HL-60/S4 treated with retinoic acid at 250 ng/mL for 4 days and 3 days (cell line): ENCODE results near the gene RNF214.
"Not testable (repeated sequence)": the region's sequence is repeated elsewhere in the genome, so short reads cannot be mapped to it uniquely, and the experiment has no call there.

Source experiments
- in situ Hi-C: fragments of 300-500 bp; cut with MboI; formaldehyde crosslinking; loops from 2 replicates; pipeline ENCODE4 v1.7.0; 2022; ENCODE audit warnings: low sequenced_read_pairs

The RNF214 gene

DNA sequence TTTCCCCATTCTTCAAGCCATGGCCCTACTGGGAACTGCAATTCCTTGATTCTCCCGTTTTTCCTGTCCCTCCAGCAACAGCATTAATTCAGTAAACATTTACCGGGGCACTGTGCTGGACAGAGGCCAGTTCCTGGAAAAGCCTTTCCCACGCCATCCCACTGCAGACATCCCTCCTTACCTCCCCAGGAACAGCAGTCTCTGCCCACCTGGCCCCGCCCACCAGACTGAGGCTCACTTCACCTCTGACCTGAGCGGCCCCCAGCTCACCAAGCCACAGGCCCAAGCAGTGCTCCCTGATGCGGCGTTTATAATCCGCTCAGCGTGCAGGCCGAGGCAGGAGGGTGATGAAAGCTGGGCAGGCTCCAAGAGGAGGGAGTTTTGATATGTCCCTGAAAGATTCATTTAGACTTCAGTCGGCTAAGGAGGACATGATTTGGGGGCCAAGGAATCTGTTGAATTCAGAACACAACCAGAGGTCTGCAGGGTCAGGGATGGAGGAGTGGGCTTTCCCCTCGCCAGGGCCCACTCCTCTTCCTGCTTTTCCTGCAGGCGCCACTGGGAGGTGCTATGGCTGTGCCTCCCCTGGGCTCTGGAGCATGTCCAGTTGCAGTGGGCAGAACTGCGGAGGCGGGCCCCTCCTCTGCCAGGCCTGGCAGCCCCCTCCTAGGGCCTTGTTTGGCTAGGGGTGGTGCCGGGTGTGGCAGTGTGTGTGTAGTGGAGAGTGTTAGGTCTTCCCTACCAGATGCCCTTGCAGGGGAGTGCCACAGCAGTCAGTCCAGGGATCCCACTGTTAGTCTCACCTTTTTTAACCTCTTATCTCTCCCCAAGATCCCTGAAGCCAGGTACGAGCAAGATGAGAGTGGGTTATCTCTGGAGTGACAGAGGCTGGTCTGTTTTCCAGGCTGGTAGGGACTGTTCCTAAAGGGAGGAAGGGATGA is 34.7 kb upstream of the RNF214 start:
- in situ Hi-C loops: no loop called here

DNA sequence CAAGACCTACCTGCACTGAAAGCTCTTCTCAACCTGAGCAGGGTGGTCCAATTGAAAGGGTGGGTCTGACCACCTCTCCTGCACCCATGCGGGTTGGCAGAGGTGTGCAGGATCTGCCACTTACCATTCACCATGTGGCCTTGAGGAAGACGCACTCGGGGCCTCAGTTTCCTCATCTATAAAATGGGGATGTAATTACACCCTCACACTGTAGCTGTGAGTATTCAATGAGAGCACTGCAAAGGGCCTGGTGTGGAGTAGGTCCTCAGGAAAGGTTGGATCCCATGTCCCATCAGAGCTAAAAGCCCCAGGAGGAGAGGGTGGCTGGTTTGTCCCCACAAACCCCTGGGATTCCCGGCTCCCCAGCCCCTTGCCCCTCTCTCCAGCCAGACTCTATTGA is 33.9 kb upstream of the RNF214 start:
- in situ Hi-C loops: no loop called here

DNA sequence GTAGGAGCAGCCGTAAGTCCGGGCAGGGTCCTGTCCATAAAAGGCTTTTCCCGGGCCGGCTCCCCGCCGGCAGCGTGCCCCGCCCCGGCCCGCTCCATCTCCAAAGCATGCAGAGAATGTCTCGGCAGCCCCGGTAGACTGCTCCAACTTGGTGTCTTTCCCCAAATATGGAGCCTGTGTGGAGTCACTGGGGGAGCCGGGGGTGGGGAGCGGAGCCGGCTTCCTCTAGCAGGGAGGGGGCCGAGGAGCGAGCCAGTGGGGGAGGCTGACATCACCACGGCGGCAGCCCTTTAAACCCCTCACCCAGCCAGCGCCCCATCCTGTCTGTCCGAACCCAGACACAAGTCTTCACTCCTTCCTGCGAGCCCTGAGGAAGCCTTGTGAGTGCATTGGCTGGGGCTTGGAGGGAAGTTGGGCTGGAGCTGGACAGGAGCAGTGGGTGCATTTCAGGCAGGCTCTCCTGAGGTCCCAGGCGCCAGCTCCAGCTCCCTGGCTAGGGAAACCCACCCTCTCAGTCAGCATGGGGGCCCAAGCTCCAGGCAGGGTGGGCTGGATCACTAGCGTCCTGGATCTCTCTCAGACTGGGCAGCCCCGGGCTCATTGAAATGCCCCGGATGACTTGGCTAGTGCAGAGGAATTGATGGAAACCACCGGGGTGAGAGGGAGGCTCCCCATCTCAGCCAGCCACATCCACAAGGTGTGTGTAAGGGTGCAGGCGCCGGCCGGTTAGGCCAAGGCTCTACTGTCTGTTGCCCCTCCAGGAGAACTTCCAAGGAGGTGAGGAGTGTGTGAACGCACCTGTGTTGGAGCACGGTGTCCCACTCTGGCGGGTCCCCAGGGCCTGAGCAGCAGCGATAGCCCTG is 33.2 kb upstream of the RNF214 start, which contains the start of gene TAGLN:
Gene TAGLN (plus strand): TSS at position 318 of the 863 bp plus-strand sequence. CDS start 3,644 bp downstream, outside the sequence.
- in situ Hi-C loops: no loop called here

DNA sequence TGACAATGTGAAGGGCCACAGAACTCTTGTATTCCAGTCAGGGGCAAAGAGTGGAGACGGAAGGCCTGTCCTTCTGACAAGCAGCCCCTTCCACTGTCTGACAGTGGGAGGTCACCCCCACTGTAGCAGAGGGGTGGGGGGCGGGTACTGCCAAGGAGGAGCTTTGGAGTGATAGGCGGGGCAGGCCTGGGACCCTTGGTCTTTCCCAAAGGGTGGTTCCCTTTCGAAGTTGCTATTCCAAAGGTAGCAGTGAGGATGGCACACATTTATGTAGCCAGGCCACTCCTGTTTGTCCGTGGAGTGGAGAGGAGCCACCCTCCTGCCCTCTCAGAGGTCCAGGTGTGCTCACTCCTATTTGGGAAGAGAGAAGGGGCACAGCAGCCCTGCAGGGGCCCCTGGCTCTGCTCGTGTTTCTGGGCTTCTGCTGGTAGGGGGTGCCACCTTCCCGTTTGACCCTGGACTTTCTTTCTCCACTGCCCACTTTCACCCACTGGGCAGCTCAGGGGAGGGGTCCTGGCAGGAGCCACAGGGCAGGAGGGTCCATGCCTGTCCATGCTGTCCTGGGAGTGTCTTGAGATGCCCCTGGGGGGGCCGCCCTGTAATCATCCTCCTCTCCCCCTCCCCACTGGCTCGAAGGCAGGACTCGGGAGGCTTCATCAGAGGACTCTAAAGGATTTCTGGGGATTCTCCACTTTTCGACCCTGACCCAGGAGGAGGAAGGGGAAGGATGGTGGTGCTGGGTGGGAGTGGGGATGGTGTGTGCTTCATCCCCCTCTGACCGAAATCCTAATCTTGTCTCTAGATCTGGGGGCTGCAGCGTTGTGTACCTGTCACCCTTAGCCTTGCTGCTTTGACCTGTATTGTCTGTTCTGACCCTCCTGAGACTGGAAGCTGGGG is 32.3 kb upstream of the RNF214 start:
- in situ Hi-C loops: no loop called here

DNA sequence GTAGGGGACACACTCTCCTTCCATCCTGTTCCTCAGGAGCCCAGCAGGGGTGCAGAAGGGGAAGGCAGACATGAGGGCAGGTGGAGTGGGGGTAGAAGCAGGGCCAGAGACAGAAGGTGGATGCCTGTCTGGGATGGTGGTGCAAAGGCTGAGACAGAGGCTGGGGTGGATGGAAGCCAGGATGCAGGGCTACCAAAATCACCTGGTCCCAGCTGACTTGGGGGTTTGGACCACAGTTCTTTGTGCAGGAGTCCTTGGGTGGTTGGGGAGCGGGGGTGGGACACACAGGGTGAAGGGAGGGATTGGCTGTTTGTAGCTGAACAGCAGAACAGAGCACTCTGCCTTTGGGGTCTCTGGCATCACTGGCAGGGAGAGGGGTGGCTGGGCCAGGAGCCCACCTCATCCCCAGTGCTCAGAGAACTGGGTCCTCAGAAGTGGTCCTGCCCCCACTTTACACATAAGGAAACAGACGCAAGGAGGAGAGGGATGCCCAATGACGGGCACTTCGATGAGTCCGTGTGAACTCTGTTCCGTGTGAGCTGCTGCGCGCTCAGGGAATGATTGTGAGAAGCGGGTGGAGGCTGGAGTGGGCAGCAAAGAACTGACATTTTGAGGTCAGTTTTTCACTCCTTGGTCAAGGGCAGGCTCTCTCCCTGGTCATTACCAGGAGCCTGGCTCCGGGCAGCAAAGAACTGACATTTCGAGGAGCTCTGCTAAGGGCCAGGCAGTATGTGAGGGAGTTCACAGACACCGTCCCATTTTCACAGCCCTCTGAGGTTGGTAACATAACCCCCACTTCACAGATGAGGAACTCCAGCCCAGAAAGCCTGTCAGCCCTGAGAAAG is 31.4 kb upstream of the RNF214 start:
- in situ Hi-C loops: no loop called here

DNA sequence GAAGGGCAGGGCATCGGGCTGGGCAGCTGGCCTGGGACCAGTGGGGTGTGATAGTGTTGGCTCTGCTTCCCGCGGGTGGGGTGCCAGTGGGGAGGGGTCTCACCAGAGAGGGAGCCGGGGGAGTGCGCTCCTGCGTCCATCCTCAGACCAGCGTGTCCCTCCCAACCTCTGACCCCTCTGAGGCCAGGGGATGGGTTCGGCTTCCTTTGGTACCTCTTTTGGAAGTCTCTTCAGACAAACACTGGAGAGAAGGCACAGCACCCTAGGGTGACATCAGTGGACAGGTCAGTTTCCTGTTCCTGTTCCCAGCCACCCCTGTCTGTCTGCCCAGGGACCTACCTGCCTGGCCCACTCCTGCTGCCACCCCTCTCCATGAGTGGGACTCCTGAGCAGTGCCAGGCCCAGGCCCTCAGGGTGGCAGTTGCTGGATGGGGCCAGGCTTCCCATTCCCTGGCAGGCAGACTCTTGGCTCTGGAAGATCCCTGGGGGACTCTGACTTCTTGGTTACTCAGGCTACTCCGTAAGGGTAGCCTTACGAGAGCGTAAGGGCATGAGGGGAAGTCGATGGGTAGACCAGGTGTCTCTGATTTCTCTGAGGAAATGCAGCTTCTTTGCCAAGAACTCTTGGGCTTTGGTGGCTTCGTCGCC is 30.7 kb upstream of the RNF214 start:
- in situ Hi-C loops: no loop called here

DNA sequence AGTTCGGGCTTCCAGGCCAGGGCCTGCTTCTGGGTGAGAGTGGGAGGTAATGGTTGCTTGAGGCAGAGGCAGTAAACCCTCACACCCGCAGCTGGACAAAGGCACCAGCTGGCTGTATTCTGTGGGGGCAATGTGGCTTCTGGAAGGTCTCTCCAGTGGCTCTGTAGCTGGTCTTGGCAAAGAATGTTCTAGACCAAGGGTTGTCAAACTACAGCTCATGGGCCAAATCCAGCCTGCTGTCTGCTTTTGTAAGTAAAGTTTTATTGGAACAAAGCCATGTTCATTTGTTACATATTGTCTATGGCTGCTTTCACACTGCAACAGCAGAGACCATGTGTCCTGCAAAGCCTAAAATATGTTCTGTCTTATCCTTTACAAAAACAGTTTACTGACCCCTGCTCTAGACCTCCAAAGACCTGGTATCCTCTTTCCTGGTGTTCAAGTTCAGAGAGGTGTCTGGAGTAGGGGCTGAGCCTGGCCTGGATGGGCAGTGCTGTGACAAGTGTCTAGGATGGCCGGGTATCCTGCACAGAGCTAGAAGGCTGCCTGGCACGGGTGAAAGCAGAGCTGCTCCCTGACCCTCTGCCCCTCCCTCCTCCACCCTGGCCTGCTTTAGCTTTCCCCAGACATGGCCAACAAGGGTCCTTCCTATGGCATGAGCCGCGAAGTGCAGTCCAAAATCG is 29.9 kb upstream of the RNF214 start:
- in situ Hi-C loops: no loop called here

DNA sequence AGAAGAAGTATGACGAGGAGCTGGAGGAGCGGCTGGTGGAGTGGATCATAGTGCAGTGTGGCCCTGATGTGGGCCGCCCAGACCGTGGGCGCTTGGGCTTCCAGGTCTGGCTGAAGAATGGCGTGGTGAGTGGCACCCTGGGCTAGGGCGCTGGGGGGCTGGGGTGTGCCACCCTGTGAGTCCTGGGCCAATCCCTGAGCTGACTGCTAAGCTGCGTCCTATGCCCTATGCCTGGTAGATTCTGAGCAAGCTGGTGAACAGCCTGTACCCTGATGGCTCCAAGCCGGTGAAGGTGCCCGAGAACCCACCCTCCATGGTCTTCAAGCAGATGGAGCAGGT is 29.4 kb upstream of the RNF214 start:
- in situ Hi-C loops: no loop called here

DNA sequence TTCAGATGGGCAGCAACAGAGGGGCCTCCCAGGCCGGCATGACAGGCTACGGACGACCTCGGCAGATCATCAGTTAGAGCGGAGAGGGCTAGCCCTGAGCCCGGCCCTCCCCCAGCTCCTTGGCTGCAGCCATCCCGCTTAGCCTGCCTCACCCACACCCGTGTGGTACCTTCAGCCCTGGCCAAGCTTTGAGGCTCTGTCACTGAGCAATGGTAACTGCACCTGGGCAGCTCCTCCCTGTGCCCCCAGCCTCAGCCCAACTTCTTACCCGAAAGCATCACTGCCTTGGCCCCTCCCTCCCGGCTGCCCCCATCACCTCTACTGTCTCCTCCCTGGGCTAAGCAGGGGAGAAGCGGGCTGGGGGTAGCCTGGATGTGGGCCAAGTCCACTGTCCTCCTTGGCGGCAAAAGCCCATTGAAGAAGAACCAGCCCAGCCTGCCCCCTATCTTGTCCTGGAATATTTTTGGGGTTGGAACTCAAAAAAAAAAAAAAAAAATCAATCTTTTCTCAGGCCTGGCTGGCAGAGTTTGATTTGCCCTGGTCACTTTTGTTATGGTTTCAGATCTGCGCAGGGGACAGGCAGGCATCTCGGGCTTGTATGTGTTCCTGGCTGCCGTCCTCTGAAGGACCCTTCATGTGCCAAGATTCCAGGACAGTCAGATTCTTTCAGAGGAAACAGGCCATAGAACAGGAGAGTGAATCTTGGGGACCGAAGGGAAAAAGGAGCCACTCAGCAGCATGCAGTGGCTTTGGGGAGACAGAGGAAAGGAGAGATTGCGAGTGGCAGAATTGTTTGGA is 28.0 kb upstream of the RNF214 start:
- in situ Hi-C loops: no loop called here

DNA sequence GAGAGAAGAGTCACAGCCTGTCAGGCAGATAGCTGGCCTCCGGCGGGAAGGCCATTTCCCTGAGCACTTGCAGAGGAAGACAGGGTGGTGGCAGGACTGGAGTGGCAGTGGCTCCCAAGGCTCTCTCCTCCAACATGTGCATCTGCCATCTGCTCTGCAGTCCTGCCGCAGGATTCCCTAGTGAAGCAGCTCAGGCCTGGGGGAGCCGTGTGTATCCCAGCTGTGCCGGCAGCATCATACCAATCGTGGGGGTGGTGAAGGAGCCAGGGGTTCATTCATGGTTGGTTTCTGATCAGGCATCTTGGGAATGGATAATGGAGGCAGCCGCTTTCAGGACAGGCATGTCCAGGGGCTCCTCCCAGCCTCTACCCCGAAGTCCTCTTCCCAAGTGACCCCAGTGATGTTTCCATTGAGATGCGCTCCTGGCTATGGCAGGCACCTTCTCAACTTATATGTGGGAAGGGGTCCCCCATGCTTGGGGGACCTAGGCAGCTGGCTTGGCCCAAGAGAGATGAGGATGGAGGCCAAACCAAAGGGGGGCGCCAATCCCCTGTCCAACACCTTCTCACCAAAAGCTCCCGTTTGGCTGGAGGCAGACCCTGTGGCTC is 27.2 kb upstream of the RNF214 start:
- in situ Hi-C loops: no loop called here

DNA sequence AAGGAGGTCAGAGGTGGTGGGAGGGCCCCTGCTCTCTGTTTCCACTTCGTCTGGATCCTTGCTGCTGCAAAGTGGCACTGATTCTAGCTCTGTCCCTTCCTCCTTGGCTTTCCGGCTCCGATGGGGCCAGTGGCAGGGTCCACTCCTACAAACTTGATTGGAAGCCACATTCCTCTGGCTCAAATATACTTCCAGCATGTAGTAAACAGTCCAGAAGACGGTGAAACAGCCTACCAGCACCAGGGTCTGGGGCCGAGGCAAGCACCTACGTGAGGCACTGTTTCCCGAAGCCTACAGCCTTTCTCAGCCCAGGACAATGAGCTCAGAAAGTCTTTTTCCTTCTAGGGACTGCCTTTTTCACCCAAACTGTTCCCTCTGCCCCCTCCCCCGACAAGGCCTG is 26.4 kb upstream of the RNF214 start:
- in situ Hi-C loops: not testable (repeated sequence)

DNA sequence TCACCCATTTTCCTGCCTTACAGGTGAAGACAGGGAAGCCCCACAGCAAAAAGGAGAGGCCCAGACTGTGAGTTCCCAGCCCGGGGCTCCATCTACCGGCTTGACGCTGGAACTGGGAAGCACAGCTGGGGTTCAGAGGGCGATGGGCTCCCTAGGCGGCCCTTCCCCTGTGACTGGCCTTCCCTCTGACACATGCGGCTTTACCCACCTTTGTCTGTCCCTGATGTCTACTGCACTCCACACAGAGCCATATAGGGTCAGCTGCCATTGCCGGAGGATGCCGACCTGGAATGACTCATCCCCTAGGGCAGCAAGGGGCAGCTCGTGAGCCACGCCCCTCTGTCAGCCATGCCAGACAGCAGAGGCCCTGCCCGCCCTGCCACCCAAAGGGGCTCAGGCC is 25.6 kb upstream of the RNF214 start:
- in situ Hi-C loops: not testable (repeated sequence)

DNA sequence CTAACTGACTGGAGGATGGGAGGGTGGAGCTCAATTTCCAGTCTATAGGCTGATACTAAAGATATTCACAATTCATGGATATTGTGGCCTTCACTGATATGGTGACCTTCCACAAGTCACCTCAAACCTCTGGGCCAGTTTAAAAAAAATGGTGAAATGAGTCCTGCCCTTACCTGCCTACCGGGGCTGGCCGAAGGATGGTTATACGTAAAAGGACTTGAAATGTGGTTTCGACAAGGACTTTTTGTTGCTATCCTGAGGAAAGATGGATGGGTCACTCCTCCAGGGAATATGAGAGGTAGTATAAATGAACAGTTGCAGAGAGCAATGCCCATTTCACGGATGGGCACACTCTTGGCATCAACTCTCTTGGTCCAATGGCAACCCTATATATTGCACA is 25.0 kb upstream of the RNF214 start:
- in situ Hi-C loops: not testable (repeated sequence)

DNA sequence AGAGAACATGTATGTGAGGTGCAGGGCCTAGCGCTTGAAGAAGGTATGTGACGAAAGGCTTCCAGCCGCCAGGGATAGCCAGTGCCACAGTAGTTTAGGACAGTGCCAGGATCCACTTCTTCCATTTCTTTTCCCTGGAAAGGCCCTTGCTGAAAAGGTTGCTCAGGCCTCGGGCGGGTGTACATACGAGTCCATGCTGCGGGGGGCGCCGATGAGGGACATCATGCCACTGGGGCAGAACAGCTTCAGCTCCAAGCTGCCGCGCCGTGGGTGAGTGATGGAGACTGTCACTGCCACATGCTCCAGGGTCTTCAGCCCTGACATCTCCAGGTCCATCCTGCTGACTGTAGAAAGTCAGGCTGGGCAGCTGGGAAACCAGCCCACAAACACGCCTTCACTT is 23.8 kb upstream of the RNF214 start:
- in situ Hi-C loops: not testable (repeated sequence)

DNA sequence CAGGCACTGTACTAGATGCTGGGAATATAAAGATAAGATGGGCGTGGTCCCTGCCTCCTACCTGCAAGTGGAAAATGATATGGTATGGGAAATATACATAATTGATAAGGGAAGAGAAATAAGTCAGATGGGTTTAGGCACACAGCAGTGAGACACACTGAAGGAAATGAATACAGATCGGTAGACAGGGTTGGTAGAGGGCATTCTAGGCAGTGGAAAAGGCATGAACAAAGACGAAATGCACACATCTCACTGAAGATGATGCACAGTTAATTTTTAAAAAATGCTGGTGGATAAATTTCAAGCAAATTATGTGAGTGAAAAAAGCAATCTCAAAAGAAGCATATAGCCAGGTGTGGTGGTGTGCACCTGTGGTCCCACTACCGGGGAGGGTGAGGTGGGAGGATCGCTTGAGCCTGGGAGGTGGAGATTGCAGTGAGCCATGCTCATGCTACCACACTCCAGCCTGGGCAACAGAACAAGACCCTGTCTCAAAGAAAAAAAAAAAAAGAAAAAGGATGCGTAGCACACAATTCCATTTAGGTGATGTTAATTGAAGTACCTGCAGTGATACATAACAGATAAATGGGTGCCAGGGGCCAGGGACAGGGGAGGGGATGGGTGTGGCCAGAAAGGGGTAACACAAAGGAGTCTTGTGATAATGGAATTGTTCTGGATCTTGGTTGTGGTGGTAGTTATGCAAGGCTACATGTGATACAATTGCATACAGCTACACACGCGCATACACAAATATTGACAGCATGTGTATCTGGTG is 22.9 kb upstream of the RNF214 start:
- in situ Hi-C loops: not testable (repeated sequence)

DNA sequence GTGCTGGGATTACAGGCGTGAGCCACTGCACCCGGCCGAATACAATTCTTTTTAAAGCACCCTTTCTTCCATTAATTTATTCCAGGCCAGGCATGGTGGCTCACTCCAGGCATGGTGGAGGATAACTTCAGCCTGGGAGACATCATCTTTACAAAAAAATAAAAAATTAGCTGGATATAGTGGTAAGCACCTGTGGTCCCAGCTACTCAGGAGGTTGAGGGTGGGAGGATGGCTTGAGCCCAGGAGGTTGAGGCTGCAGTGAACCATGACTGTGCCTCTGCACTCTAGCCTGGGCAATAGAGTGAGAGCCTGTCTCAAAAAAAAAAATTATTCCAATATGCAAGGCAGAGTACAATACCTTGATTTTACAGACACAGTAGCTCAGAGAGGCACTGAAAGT is 21.9 kb upstream of the RNF214 start:
- in situ Hi-C loops: no loop called here
